Esophagus squamous epithelium (tissue), 4 donors: ENCODE data around the gene PARD3B.

Experiments used
- POLR2A ChIP-seq, 4 donors: fragments of 450-650 bp; IDR thresholded peaks; one replicate each; pipeline ENCODE4 v1.6.1; 2017; ENCODE audit warnings: antibody characterized with exemption in 4 of 4, mild to moderate bottlenecking in 4 of 4, moderate library complexity in 3 of 4
- TF ChIP-seq, protein P1 (sequence below), 6 experiments: fragments of 450-650 bp in 4 of 6; fragments of 200-600 bp in 2 of 6; sonication (generic) in 2 of 6; IDR thresholded peaks; one replicate each; pipeline ENCODE4 v1.5.1; 2016 to 2019; ENCODE audit warnings: antibody characterized with exemption in 6 of 6, mild to moderate bottlenecking in 4 of 6, moderate library complexity in 4 of 6

- TF ChIP-seq, protein P1, sequence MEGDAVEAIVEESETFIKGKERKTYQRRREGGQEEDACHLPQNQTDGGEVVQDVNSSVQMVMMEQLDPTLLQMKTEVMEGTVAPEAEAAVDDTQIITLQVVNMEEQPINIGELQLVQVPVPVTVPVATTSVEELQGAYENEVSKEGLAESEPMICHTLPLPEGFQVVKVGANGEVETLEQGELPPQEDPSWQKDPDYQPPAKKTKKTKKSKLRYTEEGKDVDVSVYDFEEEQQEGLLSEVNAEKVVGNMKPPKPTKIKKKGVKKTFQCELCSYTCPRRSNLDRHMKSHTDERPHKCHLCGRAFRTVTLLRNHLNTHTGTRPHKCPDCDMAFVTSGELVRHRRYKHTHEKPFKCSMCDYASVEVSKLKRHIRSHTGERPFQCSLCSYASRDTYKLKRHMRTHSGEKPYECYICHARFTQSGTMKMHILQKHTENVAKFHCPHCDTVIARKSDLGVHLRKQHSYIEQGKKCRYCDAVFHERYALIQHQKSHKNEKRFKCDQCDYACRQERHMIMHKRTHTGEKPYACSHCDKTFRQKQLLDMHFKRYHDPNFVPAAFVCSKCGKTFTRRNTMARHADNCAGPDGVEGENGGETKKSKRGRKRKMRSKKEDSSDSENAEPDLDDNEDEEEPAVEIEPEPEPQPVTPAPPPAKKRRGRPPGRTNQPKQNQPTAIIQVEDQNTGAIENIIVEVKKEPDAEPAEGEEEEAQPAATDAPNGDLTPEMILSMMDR (IDR thresholded peaks at IDR 0.05) = no peak
- no peak for TF ChIP-seq POLR2A (IDR thresholded peaks at IDR 0.05)
Measured at GRCh38 chr2:205175831-205176230, 630.6 kb downstream of the PARD3B start.
